PC-3 (cell line): ENCODE results near the gene ACSM6.

Experiments
- EZH2 ChIP-seq: fragments of 300-600 bp; sonication (generic); IDR thresholded peaks from one replicate; pipeline ENCODE4 v1.6.1; 2017; ENCODE audit warnings: antibody characterized with exemption, mild to moderate bottlenecking, low read length; ENCODE audit not compliant: unreplicated experiment
- TF ChIP-seq, protein P1 (sequence below): fragments of 300-600 bp; sonication (generic); conservative IDR thresholded peaks from 2 replicates; pipeline ENCODE4 v1.5.1; 2017; ENCODE audit warnings: antibody characterized with exemption, low read depth, mild to moderate bottlenecking, low read length

DNA sequence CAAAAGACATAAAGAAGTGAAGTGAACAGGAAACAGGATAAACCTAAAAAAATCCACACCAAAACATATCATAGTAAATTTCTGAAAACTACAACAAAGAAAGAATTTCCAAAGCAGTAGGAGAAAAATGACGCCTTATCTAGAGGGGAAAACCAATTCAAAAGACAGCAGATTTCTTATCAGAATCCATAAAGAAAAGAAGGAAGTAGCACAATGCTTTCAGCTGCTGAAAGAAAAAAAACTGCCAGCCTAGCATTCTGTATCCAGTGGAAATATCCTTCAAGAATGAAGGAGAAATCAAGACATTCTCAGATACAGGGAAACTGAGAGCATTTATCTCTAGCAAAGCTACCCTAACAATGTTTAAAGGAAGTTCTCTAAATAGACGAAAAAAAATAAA lies 59.0 kb downstream of the ACSM6 start:
- TF ChIP-seq, protein P1, sequence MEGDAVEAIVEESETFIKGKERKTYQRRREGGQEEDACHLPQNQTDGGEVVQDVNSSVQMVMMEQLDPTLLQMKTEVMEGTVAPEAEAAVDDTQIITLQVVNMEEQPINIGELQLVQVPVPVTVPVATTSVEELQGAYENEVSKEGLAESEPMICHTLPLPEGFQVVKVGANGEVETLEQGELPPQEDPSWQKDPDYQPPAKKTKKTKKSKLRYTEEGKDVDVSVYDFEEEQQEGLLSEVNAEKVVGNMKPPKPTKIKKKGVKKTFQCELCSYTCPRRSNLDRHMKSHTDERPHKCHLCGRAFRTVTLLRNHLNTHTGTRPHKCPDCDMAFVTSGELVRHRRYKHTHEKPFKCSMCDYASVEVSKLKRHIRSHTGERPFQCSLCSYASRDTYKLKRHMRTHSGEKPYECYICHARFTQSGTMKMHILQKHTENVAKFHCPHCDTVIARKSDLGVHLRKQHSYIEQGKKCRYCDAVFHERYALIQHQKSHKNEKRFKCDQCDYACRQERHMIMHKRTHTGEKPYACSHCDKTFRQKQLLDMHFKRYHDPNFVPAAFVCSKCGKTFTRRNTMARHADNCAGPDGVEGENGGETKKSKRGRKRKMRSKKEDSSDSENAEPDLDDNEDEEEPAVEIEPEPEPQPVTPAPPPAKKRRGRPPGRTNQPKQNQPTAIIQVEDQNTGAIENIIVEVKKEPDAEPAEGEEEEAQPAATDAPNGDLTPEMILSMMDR: no peak
- TF ChIP-seq EZH2: no peak
